Measurements from ENCODE around the gene IGF1.
"Not testable (repeated sequence)": the region's sequence is repeated elsewhere in the genome, so short reads cannot be mapped to it uniquely, and the experiment has no call there.

The IGF1 gene

GRCh38 chr12:102461501-102461900 lies 18.9 kb downstream of the IGF1 start:
- no peak for DNase-seq (ENCODE audit: low read depth in 2 of 2)

GRCh38 chr12:102459314-102459713 lies 21.0 kb downstream of the IGF1 start:
- DNase-seq (ENCODE audit: low read depth in 2 of 2) = no peak

DNA sequence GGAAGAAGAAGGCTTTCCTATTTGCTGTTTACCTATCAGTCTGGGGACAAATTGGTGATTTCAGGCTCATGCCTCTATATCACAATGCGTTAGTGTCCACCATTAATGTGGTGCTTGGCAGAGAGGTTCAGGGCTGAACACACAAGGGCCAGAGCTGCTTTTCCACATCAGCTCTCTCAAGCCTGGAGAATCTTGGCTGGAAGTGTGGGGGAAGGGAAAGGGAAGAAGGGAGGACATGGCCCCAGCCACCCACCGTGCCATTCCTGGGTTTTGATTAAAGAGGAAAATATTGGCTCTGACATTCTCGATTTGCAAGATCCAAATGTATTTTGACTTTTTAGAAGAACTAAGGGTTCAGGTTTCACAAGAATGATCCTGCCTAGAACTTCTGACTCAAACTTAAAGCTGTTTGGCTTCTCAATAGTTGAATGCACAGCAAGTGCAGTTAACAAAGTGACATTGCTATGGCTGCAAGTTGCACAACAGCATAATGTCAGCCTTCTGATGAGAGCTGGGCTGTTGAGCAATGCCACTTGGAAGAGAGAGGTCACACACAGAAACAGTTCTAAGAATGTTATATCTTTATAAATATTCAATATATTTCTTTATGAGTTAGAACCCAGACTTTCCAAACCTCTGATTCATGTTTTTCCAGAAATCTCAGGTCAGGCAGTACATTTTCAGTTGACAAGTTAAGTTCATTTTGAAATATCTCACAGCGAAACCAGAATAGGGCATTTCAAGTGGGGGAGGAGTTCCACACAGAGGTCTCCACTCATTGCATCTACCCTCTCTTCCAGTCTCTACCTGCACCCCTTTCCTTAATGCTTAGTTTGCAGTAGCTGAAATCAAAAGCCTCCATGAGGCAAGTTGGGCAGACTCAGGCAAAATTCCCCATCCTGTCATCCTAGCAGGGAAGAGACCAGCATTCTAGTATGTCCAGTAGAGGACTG lies 25.3 kb downstream of the IGF1 start:
- DNase-seq (ENCODE audit: low read depth in 2 of 2) = no peak

DNA sequence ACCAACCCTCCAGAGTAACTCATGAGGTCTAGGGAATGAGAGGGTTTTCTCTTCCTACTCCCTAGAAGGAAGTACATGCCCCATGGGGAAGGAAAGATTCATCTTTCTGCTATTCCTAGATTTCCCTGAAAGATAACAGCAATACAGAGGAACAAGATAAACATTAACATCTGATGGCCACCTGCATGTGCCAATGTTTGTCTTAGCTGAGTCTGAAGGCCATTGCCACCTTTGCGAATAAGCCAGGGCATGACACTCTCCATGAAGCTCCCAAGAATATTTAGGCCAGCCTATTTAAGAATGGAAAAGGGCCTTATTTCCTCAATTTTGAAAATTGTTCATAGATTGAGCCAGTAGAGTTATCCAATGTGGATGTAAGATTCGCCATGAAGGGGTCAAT lies 26.0 kb downstream of the IGF1 start:
- DNase-seq (ENCODE audit: low read depth in 2 of 2) = no peak

DNA sequence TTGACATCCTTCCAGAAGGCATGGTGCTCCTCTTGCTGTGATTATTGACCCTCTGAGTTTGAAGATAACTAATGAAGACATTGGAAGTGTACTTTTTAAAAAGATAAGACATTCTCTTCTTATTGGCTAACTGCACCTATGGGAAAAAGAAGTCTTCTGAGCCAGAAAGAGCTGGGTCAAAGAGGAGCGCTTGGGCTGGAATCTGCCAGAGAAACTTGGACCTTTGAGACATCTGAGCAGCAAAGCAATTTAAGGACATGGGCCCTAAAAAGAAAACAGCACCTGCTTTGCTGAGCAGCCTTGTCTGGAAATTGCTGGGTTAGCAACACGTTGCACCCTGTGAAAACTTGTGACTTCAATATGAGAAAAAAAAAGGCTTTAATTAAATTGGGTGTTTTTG lies 27.8 kb downstream of the IGF1 start:
- no peak for DNase-seq (ENCODE audit: low read depth in 2 of 2)

DNA sequence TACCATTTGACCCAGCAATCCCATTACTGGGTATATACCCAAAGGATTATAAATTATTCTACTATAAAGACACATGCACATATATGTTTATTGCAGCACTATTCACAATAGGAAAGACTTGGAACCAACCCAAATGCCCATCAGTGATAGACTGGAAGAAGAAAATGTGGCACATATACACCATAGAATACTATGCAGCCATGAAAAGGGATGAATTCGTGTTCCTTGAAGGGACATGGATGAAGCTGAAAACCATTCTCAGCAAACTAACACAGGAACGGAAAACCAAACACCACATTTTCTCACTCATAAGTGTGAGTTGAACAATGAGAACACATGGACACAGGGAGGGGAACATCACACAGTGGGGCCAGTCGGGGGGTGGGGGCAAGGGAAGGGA lies 31.3 kb downstream of the IGF1 start:
- DNase-seq (ENCODE audit: low read depth in 2 of 2) = not testable (repeated sequence)

GRCh38 chr12:102447426-102447825 lies 32.9 kb downstream of the IGF1 start:
- DNase-seq (ENCODE audit: low read depth in 2 of 2) = not testable (repeated sequence)

DNA sequence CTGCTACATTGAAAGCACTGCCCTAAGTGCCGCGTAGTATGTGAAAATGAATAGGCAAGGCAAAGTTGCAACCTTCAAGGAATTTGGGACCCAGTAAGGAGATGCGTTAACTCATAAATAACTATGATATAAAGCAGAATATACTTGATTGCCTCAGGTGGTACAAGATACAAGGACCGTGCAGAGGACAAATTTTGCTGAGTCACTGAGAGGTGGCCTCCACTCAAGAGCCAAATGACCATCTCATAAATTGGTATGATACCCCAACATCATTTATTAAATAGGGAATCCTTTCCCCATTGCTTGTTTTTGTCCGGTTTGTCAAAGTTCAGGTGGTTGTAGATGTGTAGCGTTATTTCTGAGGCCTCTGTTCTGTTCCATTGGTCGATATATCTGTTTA lies 35.7 kb downstream of the IGF1 start:
- DNase-seq (ENCODE audit: low read depth in 2 of 2) = no peak

DNA sequence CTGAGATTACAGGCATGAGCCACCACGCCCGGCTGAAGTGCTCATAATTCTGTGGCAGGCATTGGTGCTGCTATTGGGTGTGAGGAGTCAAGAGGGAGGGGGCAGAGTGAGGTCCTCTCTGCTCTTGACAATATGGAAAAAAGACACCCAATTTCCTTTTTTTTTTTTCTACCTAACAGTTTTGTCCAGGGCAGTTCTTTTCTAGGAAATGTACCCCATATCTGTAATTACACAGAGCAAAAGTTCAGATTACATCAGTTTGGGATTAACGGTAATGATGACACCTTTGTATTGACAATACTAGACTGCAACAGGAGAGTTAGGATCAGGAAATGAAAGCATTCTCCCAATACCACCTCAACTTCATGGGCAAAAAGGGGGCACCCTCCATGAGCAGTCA lies 36.3 kb downstream of the IGF1 start:
- no peak for DNase-seq (ENCODE audit: low read depth in 2 of 2)

- DNase-seq (ENCODE audit: low read depth in 2 of 2) = no peak
Observed at GRCh38 chr12:102441077-102441596, 39.2 kb downstream of the IGF1 start.

GRCh38 chr12:102439426-102440405 lies 40.6 kb downstream of the IGF1 start:
- no peak for DNase-seq (ENCODE audit: low read depth in 2 of 2)

GRCh38 chr12:102438827-102439210 lies 41.5 kb downstream of the IGF1 start:
- no peak for DNase-seq (ENCODE audit: low read depth in 2 of 2)

GRCh38 chr12:102438047-102438826 lies 42.1 kb downstream of the IGF1 start:
- DNase-seq (ENCODE audit: low read depth in 2 of 2) = no peak

GRCh38 chr12:102437511-102437910 lies 42.9 kb downstream of the IGF1 start:
- no peak for DNase-seq (ENCODE audit: low read depth in 2 of 2)

DNA sequence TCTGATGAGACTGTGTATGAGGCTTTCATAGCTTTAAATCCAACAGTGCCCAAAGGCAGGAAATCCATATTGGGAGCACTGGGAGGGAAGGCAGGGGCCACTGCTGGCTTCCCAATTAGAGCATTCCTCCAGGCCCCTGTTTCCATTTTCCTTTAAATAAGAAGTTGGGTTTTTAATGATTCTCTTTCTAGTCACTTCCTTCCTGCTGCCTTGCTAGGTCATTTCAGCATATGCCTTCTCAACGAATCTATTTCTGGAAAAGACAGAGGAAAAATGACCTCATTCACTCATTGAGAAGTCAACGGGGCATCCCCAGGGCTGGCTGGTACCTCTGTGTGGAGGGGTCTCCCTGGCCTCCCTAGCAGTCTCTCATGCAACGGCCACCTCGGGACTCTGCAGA lies 43.5 kb downstream of the IGF1 start:
- DNase-seq (ENCODE audit: low read depth in 2 of 2) = no peak

DNA sequence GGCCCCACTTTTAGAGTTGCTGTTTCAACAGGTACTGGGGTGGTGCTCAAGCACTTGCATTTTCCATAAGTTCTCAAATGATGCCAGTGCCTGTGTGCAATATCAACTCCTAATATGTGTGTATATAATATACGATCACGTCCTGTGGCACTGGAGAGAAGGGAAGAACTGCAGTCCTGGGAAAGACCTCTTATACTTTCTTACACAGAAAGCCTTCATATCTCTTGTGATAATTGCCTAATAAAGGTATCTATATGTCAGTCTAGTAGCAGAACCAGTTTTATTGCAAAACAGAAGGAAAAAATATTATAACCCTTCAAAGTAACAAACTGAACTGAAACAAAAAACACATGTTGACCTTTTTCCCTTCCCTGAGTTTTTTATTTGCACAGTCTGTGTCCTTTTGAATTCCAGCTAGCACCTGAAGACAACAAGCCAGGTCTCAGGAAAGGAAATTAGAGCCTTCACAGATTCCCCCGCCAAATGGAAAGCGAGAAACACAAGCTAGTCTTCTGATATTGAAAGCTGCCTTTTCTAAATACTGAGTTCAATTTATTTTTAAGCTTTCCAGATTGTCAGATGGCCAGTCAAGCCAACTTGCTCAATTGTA lies 44.4 kb downstream of the IGF1 start:
- DNase-seq (ENCODE audit: low read depth in 2 of 2) = no peak

- no peak for DNase-seq (ENCODE audit: low read depth in 2 of 2)
Observed at GRCh38 chr12:102433304-102433703, 47.1 kb downstream of the IGF1 start.

GRCh38 chr12:102430661-102431060 lies 49.7 kb downstream of the IGF1 start:
- no peak for DNase-seq (ENCODE audit: low read depth in 2 of 2)

DNA sequence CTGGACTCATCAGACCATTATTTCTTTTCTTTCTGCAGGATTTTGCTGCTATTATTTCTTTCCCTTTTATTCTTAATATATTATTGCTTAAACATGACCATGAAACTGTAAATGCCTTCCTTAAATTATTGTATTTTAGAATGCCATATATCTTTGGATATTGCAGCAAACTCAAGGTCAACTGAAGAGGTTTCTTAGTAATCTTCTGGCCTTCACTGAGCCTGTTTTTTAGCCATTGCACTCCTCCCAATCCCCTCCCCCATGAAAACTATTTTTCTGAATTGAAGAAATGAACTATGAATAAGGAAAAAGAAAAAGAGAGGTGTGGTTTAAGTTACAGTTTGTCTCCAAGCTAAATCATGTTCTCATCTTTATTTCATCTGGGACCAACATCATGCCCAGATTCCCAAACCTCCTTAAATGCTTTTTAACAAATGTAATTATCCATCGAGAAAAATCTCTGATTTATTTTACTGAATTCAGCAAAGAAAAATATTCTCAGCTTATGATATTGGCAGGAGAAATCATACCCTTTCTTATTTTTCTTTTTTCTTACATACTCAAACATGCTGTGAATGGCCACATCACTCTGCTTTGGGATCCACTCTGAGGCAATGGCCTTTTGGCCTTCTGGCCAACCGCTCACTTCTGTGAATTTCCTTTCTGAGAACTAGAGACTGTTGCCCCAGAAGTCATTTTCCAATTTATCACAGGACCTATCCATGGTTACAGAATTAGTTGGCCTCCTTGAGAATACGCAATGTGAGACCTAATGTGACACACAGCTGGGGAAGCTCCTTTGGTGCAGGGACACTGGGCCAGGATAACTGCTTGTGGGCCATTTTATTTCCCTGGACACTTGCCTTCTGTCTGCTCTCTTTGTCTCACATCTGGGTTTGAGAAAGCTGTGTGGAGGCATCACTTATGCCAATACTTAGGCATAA lies 50.9 kb downstream of the IGF1 start:
- no peak for DNase-seq (ENCODE audit: low read depth in 2 of 2)

DNA sequence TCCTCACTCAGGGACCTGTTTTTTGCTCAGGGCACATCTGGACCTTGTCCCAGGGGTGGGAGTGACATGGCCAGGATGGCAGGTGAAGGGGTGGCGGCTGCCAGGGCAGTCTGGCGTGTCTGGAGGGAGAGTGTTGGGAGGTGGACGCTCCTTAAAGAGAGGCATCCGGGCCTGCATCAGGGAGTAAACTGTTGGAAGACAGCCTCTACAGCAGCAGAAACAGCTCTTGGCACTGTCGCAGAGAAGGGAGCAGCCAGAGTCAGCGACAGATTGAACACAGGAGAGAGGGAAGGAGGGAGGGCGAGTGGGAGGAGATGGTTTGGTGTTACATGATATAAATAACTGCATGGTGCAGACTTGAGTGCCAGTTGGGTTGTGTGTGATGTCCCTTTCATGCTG lies 52.8 kb downstream of the IGF1 start:
- no peak for DNase-seq (ENCODE audit: low read depth in 2 of 2)
